WTC11 (cell line): ENCODE measurements around the gene SPOCK1. TPM values are rescaled to one million over a fixed set of nuclear protein-coding genes. Genes with fewer than 3 reads are reported as not detected.
A peak's percentile ranks its signal among the peaks of the same experiment; 100 is the strongest.

Experiments used
- ATAC-seq: fragments of 200-7000 bp; cut with Tn5 transposase; 2 replicates; pipeline ENCODE4 v1.10.0; 2021; ENCODE audit warnings: mild to moderate bottlenecking, moderate library complexity
- CTCF ChIA-PET: fragments of 300-600 bp; sonication (Branson Sonifier 250); formaldehyde crosslinking; loops from one replicate; lab custom pipeline; 2021; ENCODE audit warnings: antibody characterized with exemption; lab: Charles Lee
- POLR2A ChIA-PET: fragments of 350-600 bp; sonication (Branson Sonifier 250); formaldehyde crosslinking; loops from one replicate; lab custom pipeline; 2021; ENCODE audit warnings: antibody characterized with exemption; lab: Charles Lee
- DNase-seq: peaks from one replicate; pipeline ENCODE4 v3.0.0; 2021; ENCODE audit warnings: low spot score
- H3K27ac Mint-ChIP-seq: 2 replicates; pipeline ENCODE4 v1.8.0; 2021; ENCODE audit warnings: mixed read lengths
- H3K27me3 Mint-ChIP-seq: 2 replicates; pipeline ENCODE4 v1.8.0; 2021; ENCODE audit warnings: low read depth, mild to moderate bottlenecking, moderate library complexity, mixed read lengths
- H3K36me3 Mint-ChIP-seq: 2 replicates; pipeline ENCODE4 v1.8.0; 2021; ENCODE audit warnings: mixed read lengths
- H3K4me1 Mint-ChIP-seq: 2 replicates; pipeline ENCODE4 v1.8.0; 2022; ENCODE audit warnings: mixed read lengths
- H3K4me3 Mint-ChIP-seq: 2 replicates; pipeline ENCODE4 v1.8.0; 2021; ENCODE audit warnings: mild to moderate bottlenecking, moderate library complexity, mixed read lengths
- H3K9me3 Mint-ChIP-seq: 2 replicates; pipeline ENCODE4 v1.8.0; 2021; ENCODE audit warnings: mixed read lengths
- ATF1 ChIP-seq: sonication (generic); formaldehyde crosslinking; IDR thresholded peaks from 2 replicates; pipeline ENCODE4 v1.8.1; 2023; ENCODE audit warnings: mild to moderate bottlenecking, moderate library complexity, missing genetic modification reagents
- ATF2 ChIP-seq: sonication (generic); formaldehyde crosslinking; IDR thresholded peaks from 2 replicates; pipeline ENCODE4 v1.8.1; 2022; ENCODE audit warnings: low read depth, missing genetic modification reagents, borderline replicate concordance
- CDX4 ChIP-seq: fragments of 250-450 bp; sonication (Bioruptor Pico); IDR thresholded peaks from 2 replicates; pipeline ENCODE4 v1.9.0; 2021; ENCODE audit warnings: moderate library complexity, mild to moderate bottlenecking, inconsistent platforms, borderline replicate concordance
- E2F1 ChIP-seq: sonication (generic); formaldehyde crosslinking; IDR thresholded peaks from 2 replicates; pipeline ENCODE4 v1.8.0; 2022; ENCODE audit warnings: mild to moderate bottlenecking, missing genetic modification reagents
- E2F4 ChIP-seq: sonication (generic); formaldehyde crosslinking; IDR thresholded peaks from 2 replicates; pipeline ENCODE4 v1.8.1; 2022; ENCODE audit warnings: low read depth, mild to moderate bottlenecking, moderate library complexity, missing genetic modification reagents, borderline replicate concordance
- ELF4 ChIP-seq: sonication (generic); formaldehyde crosslinking; IDR thresholded peaks from 2 replicates; pipeline ENCODE4 v1.8.1; 2022; ENCODE audit warnings: low read depth, mild to moderate bottlenecking, moderate library complexity, missing genetic modification reagents
- ERG ChIP-seq: fragments of 250-450 bp; sonication (Bioruptor Pico); IDR thresholded peaks from 2 replicates; pipeline ENCODE4 v1.8.0; 2021; ENCODE audit warnings: mild to moderate bottlenecking
- GTF2I ChIP-seq: fragments of 250-450 bp; sonication (Bioruptor Pico); conservative IDR thresholded peaks from 2 replicates; pipeline ENCODE4 v1.4.0; 2021; ENCODE audit warnings: mild to moderate bottlenecking
- IRF2 ChIP-seq: sonication (generic); formaldehyde crosslinking; IDR thresholded peaks from 2 replicates; pipeline ENCODE4 v1.8.0; 2022; ENCODE audit warnings: low read depth, missing genetic modification reagents, borderline replicate concordance
- KAT7 ChIP-seq: sonication (generic); formaldehyde crosslinking; IDR thresholded peaks from 2 replicates; pipeline ENCODE4 v1.8.1; 2023; ENCODE audit warnings: missing genetic modification reagents, mild to moderate bottlenecking, borderline replicate concordance
- NFE2L1 ChIP-seq: sonication (generic); formaldehyde crosslinking; IDR thresholded peaks from 2 replicates; pipeline ENCODE4 v1.8.1; 2023; ENCODE audit warnings: missing genetic modification reagents
- NR2C2 ChIP-seq: sonication (generic); formaldehyde crosslinking; IDR thresholded peaks from 2 replicates; pipeline ENCODE4 v1.8.0; 2022; ENCODE audit warnings: mild to moderate bottlenecking, missing genetic modification reagents
- PRDM15 ChIP-seq: sonication (generic); formaldehyde crosslinking; IDR thresholded peaks from 2 replicates; pipeline ENCODE4 v1.8.0; 2022; ENCODE audit warnings: missing genetic modification reagents
- SMAD3 ChIP-seq: sonication (generic); formaldehyde crosslinking; IDR thresholded peaks from 2 replicates; pipeline ENCODE4 v1.8.0; 2022; ENCODE audit warnings: missing genetic modification reagents, mild to moderate bottlenecking, borderline replicate concordance
- SP1 ChIP-seq: sonication (generic); formaldehyde crosslinking; conservative IDR thresholded peaks from 2 replicates; pipeline ENCODE4 v1.8.1; 2022; ENCODE audit warnings: missing genetic modification reagents
- TEAD1 ChIP-seq: sonication (generic); formaldehyde crosslinking; IDR thresholded peaks from 2 replicates; pipeline ENCODE4 v1.8.0; 2022; ENCODE audit warnings: mild to moderate bottlenecking, missing genetic modification reagents
- ZNF263 ChIP-seq: sonication (generic); formaldehyde crosslinking; IDR thresholded peaks from 2 replicates; pipeline ENCODE4 v1.8.1; 2022; ENCODE audit warnings: low read depth, mild to moderate bottlenecking, moderate library complexity, missing genetic modification reagents
- ZNF317 ChIP-seq: sonication (generic); formaldehyde crosslinking; IDR thresholded peaks from 2 replicates; pipeline ENCODE4 v1.8.1; 2023; ENCODE audit warnings: low read depth, mild to moderate bottlenecking, moderate library complexity, missing genetic modification reagents, borderline replicate concordance
- ZNF416 ChIP-seq: fragments of 250-450 bp; sonication (Bioruptor Pico); IDR thresholded peaks from 2 replicates; pipeline ENCODE4 v1.9.0; 2021; ENCODE audit warnings: mild to moderate bottlenecking, inconsistent platforms
- ZNF532 ChIP-seq: fragments of 250-450 bp; sonication (Bioruptor Pico); IDR thresholded peaks from 2 replicates; pipeline ENCODE4 v1.9.0; 2021; ENCODE audit warnings: mild to moderate bottlenecking, borderline replicate concordance
- total RNA-seq: library from RNA; stranded (reverse); gene quantifications from 3 replicates; pipeline ENCODE4 v1.2.3, GENCODE V29; 2021

The SPOCK1 gene
- total RNA-seq, 1 experiment from 2014 or later: 15.2 TPM

- TF ChIP-seq PRDM15 (CRISPR knock-in tag) (no peak), ERG (CRISPR knock-in tag) (no peak)
- TF ChIP-seq, all 79 proteins: peak for 0
These were observed 459.1 kb downstream of the SPOCK1 start (continued) for GRCh38 chr5:137040024-137040423.

GRCh38 chr5:137037848-137038247 is 461.3 kb downstream of the SPOCK1 start:
- no peak for DNase-seq
- H3K4me3 Mint-ChIP-seq: no peak overlapping the region
- TF ChIP-seq SP1 (no peak), E2F1 (CRISPR knock-in tag) (no peak), GTF2I (no peak), ATF2 (CRISPR knock-in tag) (no peak), E2F4 (CRISPR knock-in tag) (no peak), ZNF416 (CRISPR knock-in tag) (no peak), ELF4 (no peak), ZNF263 (CRISPR knock-in tag) (no peak), IRF2 (no peak), ATF1 (CRISPR knock-in tag) (no peak), NR2C2 (CRISPR knock-in tag) (no peak), ZNF317 (CRISPR knock-in tag) (no peak), KAT7 (CRISPR knock-in tag) (no peak), TEAD1 (CRISPR knock-in tag) (no peak), NFE2L1 (CRISPR knock-in tag) (no peak), CDX4 (CRISPR knock-in tag) (no peak), ZNF532 (CRISPR knock-in tag) (no peak), SMAD3 (CRISPR knock-in tag) (no peak)
- CTCF ChIA-PET: interaction anchor here (0.8 to 1.7 kb wide), 4 partner anchors 20 to 282 kb away, joined by 3 to 5 read pairs (median 4); no protein-coding TSS in a partner anchor
- H3K27ac Mint-ChIP-seq: 0 out of 2 replicates have a peak overlapping the region, but pooled peaks have one; percentile 62
- peak; percentile 16; the same call in 1 of the 2 replicates for ATAC-seq
- H3K36me3 Mint-ChIP-seq: peaks cover 9% of the 10 kb centered on the region; the same call in 1 of the 2 replicates
- peaks cover 63% of the 10 kb centered on the region for H3K4me1 Mint-ChIP-seq
- POLR2A ChIA-PET: no interaction called here
- H3K9me3 Mint-ChIP-seq: peaks cover 29% of the 10 kb centered on the region
- peaks cover 8% of the 10 kb centered on the region for H3K27me3 Mint-ChIP-seq
